Left forelimb (tissue), 1 donor: ENCODE results near the gene HOXA3.

Experiments used
- DNase-seq: peaks from one replicate; pipeline ENCODE4 v3.0.0-alpha.2; 2018; ENCODE audit warnings: low spot score

HOXA3 gene

GRCh38 chr7:27156508-27156898 lies 4.1 kb upstream of the HOXA3 start, which contains the start of gene HOXA7:
Gene HOXA7 (minus strand): TSS chr7:27156675. CDS start chr7:27156545, 130 bp downstream.
- peak; percentile 91 for DNase-seq

- no peak for DNase-seq
Observed at GRCh38 chr7:27155816-27156507, 3.6 kb upstream of the HOXA3 start.

- peak; percentile 70 for DNase-seq
Observed at GRCh38 chr7:27154901-27155815, 2.8 kb upstream of the HOXA3 start.

- peak; percentile 57 for DNase-seq
Observed at GRCh38 chr7:27154369-27154768, 2.0 kb upstream of the HOXA3 start.

- no peak for DNase-seq
Observed at GRCh38 chr7:27153526-27153925, 1.1 kb upstream of the HOXA3 start.

GRCh38 chr7:27152816-27153442 lies 546 bp upstream of the HOXA3 start:
- DNase-seq, result peak; percentile 68

GRCh38 chr7:27151341-27151930 lies 947 bp downstream of the HOXA3 start:
- peak; percentile 73 for DNase-seq

- peak; percentile 89 for DNase-seq
Observed at GRCh38 chr7:27150568-27151340, 1.6 kb downstream of the HOXA3 start.

GRCh38 chr7:27149842-27150567 lies 2.4 kb downstream of the HOXA3 start:
- DNase-seq, result no peak

- DNase-seq, result peak; percentile 66
Observed at GRCh38 chr7:27148756-27149641, 3.4 kb downstream of the HOXA3 start.

- DNase-seq, result peak; percentile 69
Observed at GRCh38 chr7:27148031-27148755, 4.2 kb downstream of the HOXA3 start.

GRCh38 chr7:27147199-27148030 lies 5.0 kb downstream of the HOXA3 start, which contains the start of gene HOXA6:
Gene HOXA6 (minus strand): TSS chr7:27147774. CDS start chr7:27147749, 25 bp downstream.
- peak; percentile 80 for DNase-seq

- DNase-seq, result peak; percentile 64
Observed at GRCh38 chr7:27146491-27147198, 5.7 kb downstream of the HOXA3 start.

GRCh38 chr7:27145914-27146412 lies 6.4 kb downstream of the HOXA3 start:
- DNase-seq, result peak; percentile 55

GRCh38 chr7:27145165-27145913 lies 7.0 kb downstream of the HOXA3 start:
- peak; percentile 67 for DNase-seq

- DNase-seq, result peak; percentile 66
Observed at GRCh38 chr7:27144781-27145164, 7.6 kb downstream of the HOXA3 start.
